Neural progenitor cell (in vitro differentiated cells): Measurements from ENCODE around the gene DCD. TPM values are rescaled to one million over a fixed set of nuclear protein-coding genes. Genes with fewer than 3 reads are reported as not detected.
"Not testable (repeated sequence)": the region's sequence is repeated elsewhere in the genome, so short reads cannot be mapped to it uniquely, and the experiment has no call there.

Experiments
- DNase-seq: peaks from one replicate; pipeline ENCODE4 v3.0.0-alpha.2; 2016; ENCODE audit warnings: low spot score
- H2AFZ ChIP-seq: fragments of 200-600 bp; sonication (generic); replicated peaks from 2 replicates; pipeline ENCODE4 v1.6.1; 2016; ENCODE audit warnings: antibody characterized with exemption
- H3F3A ChIP-seq: fragments of 200-600 bp; sonication (generic); 2 replicates; pipeline ENCODE4 v1.6.1; 2016; ENCODE audit warnings: antibody characterized with exemption, low read depth
- H3K27ac ChIP-seq: fragments of 200-600 bp; sonication (generic); 2 replicates; pipeline ENCODE4 v1.5.1; 2016; ENCODE audit warnings: mild to moderate bottlenecking
- H3K27me3 ChIP-seq: fragments of 200-600 bp; sonication (generic); 2 replicates; pipeline ENCODE4 v1.6.1; 2016; ENCODE audit warnings: mild to moderate bottlenecking, moderate library complexity
- H3K36me3 ChIP-seq: fragments of 200-600 bp; sonication (generic); 2 replicates; pipeline ENCODE4 v1.5.1; 2016
- H3K4me1 ChIP-seq: fragments of 200-600 bp; sonication (generic); 2 replicates; pipeline ENCODE4 v1.6.1; 2016; ENCODE audit warnings: mixed run types
- H3K4me2 ChIP-seq: fragments of 200-600 bp; sonication (generic); 2 replicates; pipeline ENCODE4 v1.6.1; 2016
- H3K4me3 ChIP-seq: fragments of 200-600 bp; sonication (generic); 2 replicates; pipeline ENCODE4 v1.5.1; 2016
- H3K79me2 ChIP-seq: fragments of 200-600 bp; sonication (generic); 2 replicates; pipeline ENCODE4 v1.6.1; 2016; ENCODE audit warnings: low read depth
- H3K9ac ChIP-seq: fragments of 200-600 bp; sonication (generic); 2 replicates; pipeline ENCODE4 v1.6.1; 2016
- H3K9me3 ChIP-seq: fragments of 200-600 bp; sonication (generic); 2 replicates; pipeline ENCODE4 v1.5.1; 2016; ENCODE audit warnings: low read depth
- H4K20me1 ChIP-seq: fragments of 200-600 bp; sonication (generic); 2 replicates; pipeline ENCODE4 v1.6.1; 2016; ENCODE audit warnings: low read depth
- H3K27ac Mint-ChIP-seq: 3 replicates; pipeline ENCODE4 v1.8.0; 2021; ENCODE audit warnings: mixed read lengths
- H3K27me3 Mint-ChIP-seq: 2 replicates; pipeline ENCODE4 v1.8.0; 2022; ENCODE audit warnings: low read depth, mild to moderate bottlenecking, inconsistent platforms, moderate library complexity, mixed read lengths; ENCODE audit not compliant: insufficient read depth
- H3K36me3 Mint-ChIP-seq: 3 replicates; pipeline ENCODE4 v1.8.0; 2021; ENCODE audit warnings: mixed read lengths
- H3K4me1 Mint-ChIP-seq: 3 replicates; pipeline ENCODE4 v1.8.0; 2021; ENCODE audit warnings: mixed read lengths
- H3K4me3 Mint-ChIP-seq: 3 replicates; pipeline ENCODE4 v1.8.0; 2021; ENCODE audit warnings: mild to moderate bottlenecking, moderate library complexity, mixed read lengths
- H3K9me3 Mint-ChIP-seq: 3 replicates; pipeline ENCODE4 v1.8.0; 2020; ENCODE audit warnings: mixed read lengths
- CTCF ChIP-seq: fragments of 200-600 bp; sonication (generic); IDR thresholded peaks from 2 replicates; pipeline ENCODE4 v1.5.1; 2017; ENCODE audit warnings: antibody characterized with exemption, mild to moderate bottlenecking
- EZH2 ChIP-seq: fragments of 200-600 bp; sonication (generic); IDR thresholded peaks from 2 replicates; pipeline ENCODE4 v1.6.1; 2017; ENCODE audit warnings: antibody characterized with exemption, mild to moderate bottlenecking, moderate library complexity
- EZH2phosphoT487 ChIP-seq: fragments of 200-600 bp; sonication (generic); IDR thresholded peaks from 2 replicates; pipeline ENCODE4 v1.6.1; 2017; ENCODE audit warnings: antibody characterized with exemption
- total RNA-seq: library from RNA; depleted of rRNA; stranded (reverse); fragments of >200 nt; gene quantifications from 2 replicates; pipeline ENCODE4 v1.2.3, GENCODE V29; 2015; ENCODE audit warnings: low replicate concordance

Gene DCD
- total RNA-seq, 1 donor from 2014 or later, result not detected

GRCh38 chr12:54641089-54641488 lies 7.1 kb downstream of the DCD start:
- Histone ChIP-seq H4K20me1 (no peaks in the 10 kb centered on the region), H3K4me1 (no peaks in the 10 kb centered on the region), H3K4me3 (no peak overlapping the region), H3F3A (no peaks in the 10 kb centered on the region), H3K36me3 (no peaks in the 10 kb centered on the region), H3K9me3 (no peaks in the 10 kb centered on the region), H3K79me2 (no peaks in the 10 kb centered on the region), H3K27me3 (no peaks in the 10 kb centered on the region), H2AFZ (no peak overlapping the region), H3K27ac (no peak overlapping the region), H3K9ac (no peak overlapping the region), H3K4me2 (no peak overlapping the region)
- Mint-ChIP-seq H3K27ac (no peak overlapping the region), H3K27me3 (no peaks in the 10 kb centered on the region), H3K4me1 (no peaks in the 10 kb centered on the region), H3K9me3 (peaks cover 3% of the 10 kb centered on the region), H3K4me3 (no peak overlapping the region), H3K36me3 (no peaks in the 10 kb centered on the region)
- TF ChIP-seq EZH2, result no peak
- TF ChIP-seq EZH2phosphoT487, result no peak
- TF ChIP-seq CTCF, result no peak
- no peak for DNase-seq

GRCh38 chr12:54639112-54639511 lies 9.1 kb downstream of the DCD start:
- H3K9ac ChIP-seq, H3K4me2 ChIP-seq, H3K36me3 ChIP-seq, H3K36me3 Mint-ChIP-seq, H3K9me3 ChIP-seq, H3K27me3 Mint-ChIP-seq, H3K79me2 ChIP-seq, H3K27ac Mint-ChIP-seq, H3K4me3 ChIP-seq, DNase-seq, H3K9me3 Mint-ChIP-seq, H3K27me3 ChIP-seq, H2AFZ ChIP-seq, H3F3A ChIP-seq, H3K4me1 ChIP-seq, H4K20me1 ChIP-seq, H3K4me1 Mint-ChIP-seq, H3K4me3 Mint-ChIP-seq, H3K27ac ChIP-seq: not testable (repeated sequence)

- no peaks in the 10 kb centered on the region for H3K4me1 Mint-ChIP-seq
- no peak for TF ChIP-seq EZH2
- TF ChIP-seq EZH2phosphoT487, result no peak
- no peak for TF ChIP-seq CTCF
- H3K27me3 ChIP-seq, result no peaks in the 10 kb centered on the region
- no peaks in the 10 kb centered on the region for H3K79me2 ChIP-seq
- H3K27ac ChIP-seq, result no peak within 1 kb of the TSS
- H3K4me3 ChIP-seq, result no peak within 1 kb of the TSS
- no peaks in the 10 kb centered on the region for H3K36me3 ChIP-seq
- no peaks in the 10 kb centered on the region for H3K36me3 Mint-ChIP-seq
- peak within 1 kb of the TSS; percentile 13 for H3K4me3 Mint-ChIP-seq
- no peak within 1 kb of the TSS for H3K27ac Mint-ChIP-seq
- no peaks in the 10 kb centered on the region for H3K27me3 Mint-ChIP-seq
- H2AFZ ChIP-seq, result no peak within 1 kb of the TSS
- no peaks in the 10 kb centered on the region for H4K20me1 ChIP-seq
- H3K4me1 ChIP-seq, result no peaks in the 10 kb centered on the region
- H3F3A ChIP-seq, result no peaks in the 10 kb centered on the region
- peaks cover 3% of the 10 kb centered on the region for H3K9me3 Mint-ChIP-seq
- no peak for DNase-seq
- no peak within 1 kb of the TSS for H3K9ac ChIP-seq
- no peak within 1 kb of the TSS for H3K4me2 ChIP-seq
- no peaks in the 10 kb centered on the region for H3K9me3 ChIP-seq
These were observed 13.4 kb downstream of the DCD start, which contains the start of gene LACRT for GRCh38 chr12:54634795-54635194. TSS of gene LACRT (minus strand) at chr12:54634895. CDS start at chr12:54634841, 54 bp downstream.

GRCh38 chr12:54631988-54632728 lies 16.0 kb downstream of the DCD start:
- Mint-ChIP-seq H3K9me3 (peaks cover 15% of the 10 kb centered on the region), H3K27ac (no peak overlapping the region), H3K4me1 (no peaks in the 10 kb centered on the region), H3K36me3 (no peaks in the 10 kb centered on the region), H3K27me3 (peaks cover 4% of the 10 kb centered on the region), H3K4me3 (no peak overlapping the region)
- Histone ChIP-seq H3K9ac (no peak overlapping the region), H3K4me2 (no peak overlapping the region), H3K4me3 (no peak overlapping the region), H3K4me1 (no peaks in the 10 kb centered on the region), H3K27me3 (no peaks in the 10 kb centered on the region), H4K20me1 (no peaks in the 10 kb centered on the region), H2AFZ (peak overlapping the region; percentile 63), H3K9me3 (no peaks in the 10 kb centered on the region), H3K79me2 (no peaks in the 10 kb centered on the region), H3F3A (no peaks in the 10 kb centered on the region), H3K27ac (no peak overlapping the region), H3K36me3 (no peaks in the 10 kb centered on the region)
- TF ChIP-seq CTCF (peak; percentile 49), EZH2phosphoT487 (no peak)
- peak; percentile 42 for DNase-seq
